Measurements from ENCODE around the gene NEK8.
A peak's percentile ranks its signal among the peaks of the same experiment; 100 is the strongest.

NEK8 gene
- 5.1 to 10.5 (median 9.3) reads per million in 4 experiments for total RNA-seq

DNA sequence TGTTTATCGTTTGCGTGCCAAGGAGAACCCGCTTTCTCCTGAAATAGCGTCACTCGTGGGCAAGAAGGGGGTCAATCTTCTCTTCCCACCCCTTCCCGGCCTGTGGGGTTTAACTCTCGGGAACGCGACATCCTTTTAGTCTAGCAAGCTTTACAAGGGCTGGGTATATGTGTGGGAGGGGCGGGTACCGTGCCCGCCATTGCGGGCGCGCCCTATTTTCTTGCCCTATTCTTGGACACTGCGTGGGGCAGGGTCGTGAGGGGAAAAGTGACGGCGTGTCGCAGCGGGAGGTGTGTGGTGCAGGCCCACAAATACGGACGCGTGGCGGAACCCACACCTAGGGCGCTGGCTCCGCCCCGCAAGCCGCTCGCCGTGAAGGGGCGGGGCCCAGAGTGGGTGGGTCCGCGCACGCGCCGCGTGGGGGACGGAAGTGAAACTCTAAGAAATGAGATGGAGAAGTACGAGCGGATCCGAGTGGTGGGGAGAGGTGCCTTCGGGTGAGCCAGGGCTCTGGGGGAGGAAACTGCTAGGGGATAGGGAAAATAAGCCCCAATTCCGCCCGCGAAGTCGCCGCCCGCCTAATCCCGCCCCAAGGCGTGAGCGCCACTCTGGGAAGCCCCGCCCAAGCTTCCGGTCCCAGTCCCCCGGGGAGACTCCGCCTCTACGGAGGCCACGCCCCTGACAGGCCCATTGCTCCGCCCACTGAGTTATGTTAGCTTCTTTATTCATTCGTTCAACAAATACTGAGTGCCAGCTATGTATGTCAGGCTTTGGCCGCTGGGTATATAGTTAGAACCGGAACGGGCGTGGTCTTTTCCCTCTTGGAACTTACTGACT, at the start of gene NEK8:
Gene NEK8, plus strand, starts transcription at position 425 of the 837 bp plus-strand sequence. Its CDS starts 26 bp downstream, at position 451.
- DNase-seq = peak; percentile 97

DNA sequence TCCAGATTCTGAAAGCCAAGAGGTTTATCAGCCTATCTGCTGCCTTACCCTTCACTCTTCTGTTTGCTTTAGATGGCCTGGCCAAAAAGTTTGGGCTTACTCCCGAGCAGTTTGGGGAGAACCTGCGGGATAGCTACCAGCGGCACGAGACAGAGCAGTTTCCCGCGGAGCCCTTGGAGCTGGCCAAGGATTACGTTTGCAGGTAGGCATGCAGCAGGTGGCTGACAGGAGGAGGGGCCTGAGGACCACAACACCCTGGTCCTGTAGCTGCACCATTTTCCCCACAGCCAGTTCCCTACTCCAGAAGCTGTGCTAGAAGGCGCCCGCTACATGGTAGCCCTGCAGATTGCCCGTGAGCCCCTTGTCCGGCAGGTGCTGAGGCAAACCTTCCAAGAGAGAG, 45.9 kb upstream of the NEK8 start:
- DNase-seq = no peak

DNA sequence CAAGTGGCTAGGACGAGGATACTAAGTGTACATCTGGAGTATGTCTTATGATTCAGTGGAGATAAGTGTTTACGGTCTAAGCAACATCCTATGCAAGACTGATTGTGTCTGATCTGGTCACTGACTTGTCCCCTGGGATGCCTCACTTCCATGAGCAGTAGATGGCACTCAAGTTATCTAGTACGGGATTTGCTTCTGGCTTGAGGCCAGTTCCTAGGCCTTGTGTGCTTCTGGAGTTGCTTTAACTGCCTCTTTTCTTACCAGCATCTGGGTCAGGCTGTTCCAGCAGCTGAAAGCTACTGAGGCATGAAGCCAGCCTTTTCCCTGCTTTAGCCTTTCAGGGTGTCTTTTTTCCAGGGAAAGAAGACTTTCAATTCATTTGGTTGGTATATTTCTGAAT, 43.6 kb upstream of the NEK8 start:
- no peak for DNase-seq

DNA sequence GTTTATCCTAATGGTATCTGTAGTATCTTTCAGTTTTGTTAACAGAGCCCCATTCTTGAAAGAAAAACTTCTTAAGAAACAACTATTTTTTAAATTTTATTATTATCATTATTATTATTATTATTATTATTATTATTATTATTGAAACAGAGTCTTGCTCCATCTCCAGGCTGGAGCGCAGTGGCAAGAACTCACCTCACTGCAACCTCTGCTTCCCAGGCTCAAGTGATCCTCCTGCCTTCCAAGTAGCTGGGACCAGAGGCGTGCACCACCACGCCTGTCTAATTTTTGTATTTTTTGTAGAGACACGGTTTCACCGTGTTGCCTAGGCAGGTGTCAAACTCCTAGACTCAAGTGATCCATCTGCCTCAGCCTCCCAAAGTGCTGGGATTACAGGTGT, 43.2 kb upstream of the NEK8 start:
- DNase-seq = no peak

DNA sequence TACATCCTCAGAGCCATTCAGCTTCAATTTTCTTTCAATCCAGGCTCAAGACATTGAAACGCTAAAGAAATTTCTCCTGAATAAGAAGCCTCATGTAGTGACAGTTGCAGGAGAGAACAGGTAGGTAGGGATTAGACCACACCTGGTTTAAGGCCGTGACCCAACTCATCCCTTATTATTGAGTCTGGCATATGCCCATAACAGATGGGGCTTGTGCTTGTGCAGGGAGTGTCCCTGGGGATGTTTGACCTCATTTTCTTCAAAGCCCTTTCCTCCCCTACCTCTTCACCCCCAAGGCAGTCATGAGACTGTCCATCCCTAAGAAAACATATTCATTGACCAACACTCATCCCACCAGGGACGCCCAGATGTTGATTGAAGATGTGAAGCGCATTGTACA, 42.3 kb upstream of the NEK8 start:
- DNase-seq = no peak

DNA sequence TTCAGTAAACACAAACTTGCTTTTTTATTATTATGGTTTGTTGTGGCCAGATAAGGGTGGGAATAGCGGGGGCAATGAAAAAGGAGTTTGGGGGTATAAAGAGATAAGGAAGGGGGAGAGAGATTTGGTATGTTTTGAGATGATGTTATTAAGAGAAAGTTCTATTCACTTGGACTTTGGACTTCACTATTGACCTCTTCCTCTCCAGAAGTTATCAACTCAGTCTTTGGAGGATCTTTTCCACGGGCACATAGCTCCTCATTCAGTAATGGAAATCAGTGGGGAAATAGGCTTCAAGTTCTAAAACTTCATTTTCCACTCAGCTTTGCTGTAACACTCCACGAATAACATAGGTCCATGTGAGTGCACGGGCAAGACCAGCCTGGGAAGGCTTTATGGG, 40.1 kb upstream of the NEK8 start:
- no peak for DNase-seq

DNA sequence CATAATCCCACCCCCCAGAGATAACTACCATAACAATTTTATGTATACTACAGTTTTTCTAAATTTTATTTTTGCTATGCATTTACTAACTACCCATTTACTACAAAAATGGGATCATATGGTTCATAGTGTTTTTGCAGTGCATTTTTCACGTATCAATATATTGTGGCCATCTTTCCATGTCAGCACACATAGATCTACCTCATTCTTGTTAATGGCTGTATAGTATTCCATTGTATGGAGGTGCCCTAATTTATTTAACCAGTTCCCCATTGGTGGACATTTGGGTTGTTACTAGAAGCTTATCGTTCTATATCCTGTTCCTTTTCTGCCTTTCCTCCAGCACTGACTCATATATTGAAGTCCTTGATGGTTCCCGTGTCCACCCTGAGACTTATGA, 39.6 kb upstream of the NEK8 start:
- no peak for DNase-seq

DNA sequence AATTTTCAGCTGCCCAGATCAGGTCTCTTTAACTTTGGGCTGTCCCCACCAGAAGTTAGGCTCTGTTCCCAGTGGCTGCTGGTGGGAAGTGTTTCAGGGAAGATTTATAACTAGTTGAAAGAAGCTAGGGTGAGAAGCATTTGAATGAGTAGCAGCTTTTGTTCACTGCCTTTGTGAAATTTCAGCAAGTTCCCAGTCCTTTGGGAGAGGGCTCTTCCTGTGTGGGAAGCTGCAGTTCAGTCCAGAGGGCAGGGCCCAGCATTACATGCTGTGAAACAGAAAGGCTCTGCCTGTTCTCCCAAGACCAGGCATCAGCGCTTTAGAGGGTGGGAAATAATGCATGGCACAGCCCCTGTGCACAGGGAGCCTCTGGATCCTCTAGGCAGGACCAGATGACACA, 34.7 kb upstream of the NEK8 start:
- no peak for DNase-seq

DNA sequence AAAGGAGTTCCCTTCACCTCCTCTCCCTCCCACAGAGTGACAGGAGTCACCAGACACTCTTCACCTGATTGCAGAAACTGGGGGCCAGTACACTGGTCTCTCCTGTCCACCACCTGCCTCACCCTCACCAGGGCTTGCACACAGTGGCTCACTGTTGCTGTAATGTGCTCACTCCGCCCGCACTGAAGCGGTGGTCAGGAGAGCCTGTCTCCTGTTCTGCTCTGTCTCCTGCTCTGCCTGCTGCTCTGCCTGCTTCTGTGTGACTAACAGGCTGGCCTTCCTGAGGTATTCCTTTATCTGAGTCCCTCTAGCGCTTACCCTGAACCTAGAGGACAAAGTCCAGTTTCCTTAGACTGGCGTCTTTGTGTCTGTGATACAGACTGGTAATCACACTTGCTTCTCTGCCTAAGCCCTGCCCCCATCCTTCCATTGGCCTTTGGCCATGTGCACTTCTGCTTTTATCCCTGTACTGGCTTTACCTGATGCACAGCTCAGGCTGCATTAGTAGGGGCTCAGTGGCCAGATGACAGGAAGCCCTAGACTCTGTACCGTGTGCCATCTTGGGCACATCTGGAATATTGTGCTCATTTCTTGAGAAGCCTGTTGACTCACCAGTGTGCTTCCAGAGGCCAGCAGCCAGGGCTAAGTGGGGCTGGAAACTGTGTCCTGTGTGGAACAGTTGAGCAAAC, 30.2 kb upstream of the NEK8 start:
- DNase-seq = no peak

DNA sequence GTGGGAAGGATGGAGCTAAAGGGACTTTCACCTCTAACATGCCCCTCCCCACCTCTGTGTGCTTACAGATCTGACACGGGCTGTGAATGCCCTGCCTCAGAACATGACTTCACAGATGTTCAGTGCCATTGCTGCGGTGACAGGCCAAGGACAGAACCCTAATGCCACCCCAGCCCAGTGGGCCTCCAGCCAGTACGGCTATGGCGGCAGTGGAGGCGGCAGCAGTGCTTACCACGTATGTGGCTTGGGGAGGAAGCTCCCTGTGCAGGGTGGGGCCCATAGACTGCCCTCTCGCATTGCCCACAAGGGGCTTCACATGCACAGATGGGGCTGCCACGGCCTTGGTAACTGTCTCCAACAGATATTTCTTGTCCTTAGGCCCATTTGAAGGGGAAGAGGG, 28.3 kb upstream of the NEK8 start:
- DNase-seq = no peak

DNA sequence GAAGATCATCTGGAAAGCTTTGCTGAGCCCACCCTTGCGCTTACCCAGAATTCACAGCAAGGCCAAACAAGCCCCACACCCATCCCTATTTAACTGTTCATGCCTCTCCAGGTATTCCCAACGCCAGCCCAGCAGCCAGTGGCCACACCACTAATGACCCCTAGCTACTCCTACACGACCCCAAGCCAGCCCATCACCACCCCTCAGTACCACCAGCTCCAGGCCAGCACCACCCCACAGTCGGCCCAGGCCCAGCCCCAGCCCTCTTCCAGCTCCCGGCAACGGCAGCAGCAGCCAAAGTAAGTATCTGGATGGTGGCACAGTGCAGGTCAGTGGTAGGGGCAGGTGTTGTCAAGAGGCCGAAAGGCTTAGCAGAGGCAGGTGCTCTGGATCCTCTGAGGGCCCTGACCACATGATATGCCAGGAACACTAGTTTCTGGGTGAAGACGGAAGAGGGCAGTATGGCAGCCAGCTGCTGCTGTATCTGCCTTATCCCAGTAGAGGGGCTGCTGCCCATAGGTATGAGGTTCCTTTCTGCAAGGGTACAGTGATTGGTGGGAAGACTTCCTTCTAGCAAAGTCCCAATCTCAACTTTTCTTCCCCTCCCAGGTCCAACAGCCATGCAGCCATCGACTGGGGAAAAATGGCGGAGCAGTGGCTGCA, 27.6 kb upstream of the NEK8 start:
- no peak for DNase-seq

DNA sequence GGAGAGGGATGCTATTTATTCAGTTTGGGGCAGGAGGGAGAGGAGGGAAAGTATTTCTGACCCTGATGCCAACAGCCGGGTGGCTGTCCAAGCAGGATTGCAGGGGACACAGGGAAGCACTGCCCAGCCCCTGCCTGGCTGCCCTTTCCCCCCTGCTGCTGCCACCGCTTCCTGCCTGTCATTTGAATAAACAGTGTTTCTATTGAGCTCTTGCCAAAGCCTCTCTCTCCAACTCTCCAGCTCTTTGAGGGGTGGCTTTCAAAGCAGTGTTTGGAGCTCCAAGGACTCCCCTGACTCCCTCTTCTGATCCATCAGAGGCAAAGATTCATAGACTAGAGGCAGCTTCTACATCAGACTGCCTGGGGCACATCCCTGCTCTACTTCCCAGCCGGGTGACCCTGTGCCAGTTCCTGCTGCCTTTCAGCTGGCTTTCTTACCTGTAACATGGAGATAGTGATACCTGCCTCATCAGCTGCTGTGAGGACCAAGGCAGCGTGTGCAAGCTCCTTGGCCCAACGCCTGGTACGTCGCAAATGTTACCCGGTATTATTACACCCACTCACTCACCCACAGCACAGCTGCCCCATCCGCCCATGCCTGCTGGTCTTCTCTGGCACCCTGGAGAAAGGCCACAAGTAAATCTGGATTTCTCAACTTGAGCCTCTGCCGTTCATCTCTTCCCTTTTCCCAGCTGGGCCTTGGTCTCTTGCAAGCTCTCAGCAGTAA, 26.4 kb upstream of the NEK8 start:
- no peak for DNase-seq

DNA sequence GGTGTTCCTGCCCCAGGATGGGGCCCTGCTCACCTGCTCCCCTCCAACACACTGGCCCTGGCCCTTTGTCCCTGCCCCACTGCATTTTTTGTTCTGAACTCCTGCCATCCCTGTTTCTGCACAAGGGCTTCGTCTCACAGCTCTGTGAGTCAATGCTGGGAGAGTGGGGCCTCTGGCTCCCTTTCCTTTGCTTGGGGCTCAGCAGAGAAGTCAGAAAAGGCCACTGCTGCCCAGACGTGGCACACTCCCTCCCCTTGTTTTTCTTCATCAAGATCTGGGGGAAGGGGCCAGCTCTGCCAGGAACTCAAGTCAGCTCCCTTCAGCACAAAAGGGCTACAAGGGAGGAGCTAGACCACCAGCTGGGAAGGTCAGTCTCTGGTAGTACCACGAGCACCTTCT, 25.8 kb upstream of the NEK8 start:
- DNase-seq = no peak

DNA sequence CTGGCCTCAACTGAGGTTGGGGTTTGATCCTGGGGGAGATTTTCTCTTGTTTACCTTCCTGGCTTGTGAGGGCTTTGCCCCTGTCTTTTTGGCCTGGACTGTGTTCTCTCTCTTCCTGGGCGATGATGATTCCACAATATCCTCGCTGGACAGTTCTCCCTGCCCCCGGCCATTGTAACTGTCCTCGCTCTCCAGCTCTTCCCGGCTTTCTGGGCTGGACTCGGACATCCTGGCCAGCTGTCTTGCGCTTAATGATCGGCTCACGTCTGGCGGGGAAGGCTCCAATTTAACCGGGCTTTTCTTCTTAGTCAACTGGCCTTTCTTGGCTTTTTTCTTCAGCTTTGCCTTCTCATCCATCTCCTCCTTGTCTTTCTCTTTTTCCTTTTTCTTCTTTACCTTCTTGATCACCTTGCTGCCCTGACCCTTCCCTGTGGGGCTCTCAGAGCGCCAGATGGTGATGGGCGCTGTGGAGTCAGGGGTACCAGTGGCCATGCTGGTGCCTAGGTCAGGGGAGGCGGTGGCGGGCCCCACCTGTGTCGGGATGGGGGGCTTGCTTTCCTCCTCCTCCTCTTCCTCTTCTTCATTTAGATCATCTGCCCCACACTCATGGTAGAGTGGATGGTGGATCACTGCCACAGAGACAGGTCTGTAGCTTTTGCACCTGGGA, 24.9 kb upstream of the NEK8 start:
- DNase-seq = no peak

DNA sequence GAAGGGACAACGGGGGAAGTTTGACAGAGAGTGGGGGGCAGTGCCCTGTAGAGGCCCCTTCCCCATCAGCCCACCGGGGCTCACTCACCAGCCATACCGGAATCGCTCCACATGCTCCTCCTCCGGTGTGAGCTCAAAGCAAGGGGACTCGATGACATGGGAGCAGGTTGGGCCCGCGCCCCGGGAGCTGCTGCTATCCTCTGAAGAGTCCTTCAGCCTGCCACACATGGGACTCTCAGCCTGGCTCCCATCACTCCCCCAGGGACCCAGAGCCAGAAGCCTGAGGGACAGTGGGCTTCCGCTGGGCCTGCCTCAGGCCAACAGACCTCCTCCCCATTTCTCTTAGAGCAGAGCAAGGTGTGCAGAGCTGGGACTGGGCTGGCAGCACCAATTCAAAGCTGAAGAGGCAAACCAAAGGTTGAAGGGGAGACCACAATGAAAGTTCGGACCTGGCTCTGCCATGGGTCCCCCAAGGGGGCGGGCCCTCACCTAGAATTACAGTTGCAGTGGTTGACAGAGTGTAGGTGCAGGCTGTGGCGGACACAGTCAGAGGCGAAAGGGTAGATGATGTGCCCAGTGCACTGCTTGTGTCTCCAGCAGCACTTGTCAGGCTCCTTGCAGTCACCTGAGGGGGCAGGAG, 24.2 kb upstream of the NEK8 start:
- no peak for DNase-seq

DNA sequence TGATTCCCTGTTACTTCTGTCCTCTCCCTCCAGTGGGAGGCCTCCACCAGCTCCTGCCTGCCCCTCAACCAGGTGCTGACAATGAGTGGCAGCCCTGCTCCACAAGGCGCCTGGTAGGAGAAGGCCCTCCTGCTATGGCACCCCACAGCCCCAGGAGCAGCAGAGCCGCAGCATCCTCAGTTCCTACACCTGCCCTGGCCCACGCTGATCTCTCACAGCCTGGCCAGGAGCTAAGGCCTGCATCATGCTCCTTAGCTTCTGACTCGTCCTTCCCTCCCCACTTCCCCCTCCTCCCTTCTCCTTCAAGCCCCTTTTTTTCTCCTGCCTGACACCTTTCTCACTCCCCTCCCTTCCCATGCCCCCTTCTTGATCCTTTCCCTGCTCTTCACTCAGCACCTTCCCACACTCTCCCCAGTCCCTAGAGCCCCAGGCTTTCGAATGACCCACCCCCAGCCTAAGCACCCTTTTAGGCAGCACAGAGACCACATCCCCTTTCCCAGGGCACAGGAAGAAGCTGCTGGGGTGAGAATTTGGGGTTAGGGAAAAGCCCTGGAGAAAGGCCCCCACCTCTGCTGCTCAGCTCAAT, 23.4 kb upstream of the NEK8 start:
- no peak for DNase-seq

DNA sequence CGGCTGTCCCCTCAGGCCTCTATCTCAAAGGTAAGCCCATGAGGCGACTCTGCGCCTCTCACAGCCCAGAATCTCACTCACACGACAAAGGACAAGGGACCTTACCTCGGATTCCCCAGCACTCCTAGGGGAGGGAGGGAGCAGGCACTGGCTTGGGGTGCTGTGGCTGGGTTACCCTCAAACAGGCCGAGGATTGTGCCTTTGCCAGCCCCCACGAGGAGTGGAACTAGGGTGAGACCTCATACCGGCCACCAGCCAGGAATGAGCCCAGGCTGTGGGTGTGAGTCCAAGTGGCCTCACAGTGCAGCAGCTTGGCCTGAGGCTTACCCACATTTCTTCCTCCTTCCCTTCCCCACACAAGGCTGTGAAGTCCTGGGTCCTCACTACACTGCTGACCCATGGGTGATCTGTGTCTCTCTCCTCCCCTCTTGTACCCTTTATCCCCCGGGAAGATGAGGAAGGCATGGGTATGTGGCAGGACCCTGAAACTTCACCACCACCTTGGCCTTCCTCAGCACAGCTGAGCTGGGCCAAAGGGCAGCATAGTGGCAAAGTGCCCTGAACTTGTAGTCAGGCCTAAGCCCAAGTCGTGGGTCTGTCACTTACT, 22.8 kb upstream of the NEK8 start:
- DNase-seq = no peak

DNA sequence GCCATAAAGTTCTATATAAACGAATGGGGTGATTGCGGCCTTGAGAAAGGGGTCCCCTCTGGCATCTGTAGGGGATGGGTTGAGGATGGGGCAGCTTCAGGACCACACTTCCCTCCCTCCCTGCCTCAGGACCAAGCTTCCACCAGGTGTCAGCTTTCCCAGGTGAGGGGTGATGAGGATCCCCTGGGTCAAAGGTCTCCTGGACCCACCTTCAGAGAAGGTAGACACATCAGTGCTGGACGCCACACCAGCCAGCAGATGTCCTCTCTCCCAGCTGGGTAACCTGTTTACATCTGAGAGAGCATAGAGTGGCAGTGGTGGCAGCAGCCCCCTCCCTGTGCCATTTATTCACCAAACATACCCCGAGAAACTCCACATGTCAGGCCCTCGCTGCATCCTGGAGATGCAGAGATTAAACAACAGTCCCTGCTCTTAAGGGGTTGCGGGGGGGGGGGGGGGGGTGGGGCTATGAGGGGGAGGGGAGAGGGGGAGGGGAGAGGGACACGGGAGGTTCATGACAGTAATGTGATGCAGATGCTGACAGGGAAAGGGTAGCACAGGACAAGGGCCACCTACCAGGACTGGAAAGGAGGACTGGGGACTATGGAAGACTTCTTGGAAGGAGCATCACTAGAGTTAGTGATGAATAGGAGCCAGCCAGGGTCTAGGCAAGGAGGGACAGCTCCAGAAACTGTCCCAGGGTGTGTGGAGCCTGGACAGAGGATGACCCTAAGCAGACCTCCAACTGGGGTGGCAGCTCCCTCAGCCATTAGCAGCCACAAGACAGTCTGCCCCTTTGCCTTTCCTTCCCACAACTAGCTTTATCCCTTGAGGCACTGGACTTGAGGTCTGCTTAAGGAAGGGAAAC, 21.9 kb upstream of the NEK8 start:
- no peak for DNase-seq

DNA sequence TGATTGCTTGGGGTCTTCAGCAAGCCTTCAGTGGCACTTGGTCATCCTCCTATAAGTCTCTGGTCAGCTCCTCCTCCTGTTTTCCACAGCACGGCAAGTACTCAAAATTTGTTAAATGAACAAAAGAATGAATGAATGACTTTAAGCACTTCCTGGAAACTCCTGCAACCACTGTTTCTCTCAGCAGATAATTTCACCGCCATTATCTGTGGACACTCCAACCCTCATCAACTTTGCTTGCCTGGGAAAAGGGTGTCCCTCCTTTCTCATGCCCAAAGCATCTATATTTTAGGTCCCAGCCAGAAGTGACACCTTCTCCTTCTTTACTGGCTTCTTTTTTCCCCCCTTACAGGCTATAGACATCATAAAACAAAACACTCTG, 21.3 kb upstream of the NEK8 start:
- no peak for DNase-seq

Measured in effector CD8-positive, alpha-beta T cell (primary cell).